Measurements from ENCODE around the gene LY6G6D. TPM values are rescaled to one million over a fixed set of nuclear protein-coding genes. Genes with fewer than 3 reads are reported as not detected.

Gene LY6G6D, protein sequence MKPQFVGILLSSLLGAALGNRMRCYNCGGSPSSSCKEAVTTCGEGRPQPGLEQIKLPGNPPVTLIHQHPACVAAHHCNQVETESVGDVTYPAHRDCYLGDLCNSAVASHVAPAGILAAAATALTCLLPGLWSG
- polyA plus RNA-seq (2013, experiment 1 of 2; ENCODE audit: insufficient read length) = not detected
- polyA plus RNA-seq (2013, experiment 2 of 2; ENCODE audit: insufficient read length) = not detected

DNA sequence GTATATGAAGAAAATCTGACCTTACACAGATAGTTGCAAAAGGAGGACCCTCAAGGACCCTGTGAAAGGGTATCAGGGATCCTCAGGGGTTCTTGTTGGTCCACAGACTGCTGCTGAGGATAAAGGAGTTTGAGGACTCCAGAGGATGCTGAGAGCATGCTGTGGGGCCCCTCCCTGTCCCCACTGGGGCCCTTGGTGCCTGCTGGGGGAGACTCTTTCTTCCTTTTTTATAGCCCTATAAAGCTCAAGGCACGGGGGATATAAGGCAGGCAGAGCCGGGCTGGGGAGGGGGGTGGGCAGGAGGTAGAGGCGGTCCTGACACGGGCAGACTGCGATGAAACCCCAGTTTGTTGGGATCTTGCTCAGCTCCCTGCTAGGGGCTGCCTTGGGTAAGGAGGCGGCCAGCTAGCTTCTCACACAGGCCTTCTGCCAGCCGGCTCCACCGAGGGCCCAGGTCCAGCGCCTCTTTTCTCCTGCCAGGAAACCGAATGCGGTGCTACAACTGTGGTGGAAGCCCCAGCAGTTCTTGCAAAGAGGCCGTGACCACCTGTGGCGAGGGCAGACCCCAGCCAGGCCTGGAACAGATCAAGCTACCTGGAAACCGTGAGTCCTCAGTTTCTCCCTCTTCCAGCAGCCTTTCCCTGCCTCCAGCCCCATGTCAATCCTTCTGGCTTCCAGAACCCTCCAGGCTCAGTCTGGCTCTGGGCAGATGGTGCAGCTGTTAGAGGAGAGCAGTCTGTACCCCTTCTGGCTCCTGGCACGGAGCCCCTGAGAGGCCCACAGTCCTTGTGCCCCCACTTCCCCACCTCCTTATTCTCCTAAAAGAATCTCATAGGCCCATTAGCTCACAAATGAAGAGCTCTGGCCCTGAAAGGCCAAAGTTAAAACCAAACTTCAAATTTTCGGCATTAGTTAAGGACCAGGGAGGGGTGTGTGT lies at the start of gene LY6G6D:
LY6G6D (plus strand) TSS at position 327 of the 937 bp plus-strand sequence; CDS start at position 335, 8 bp downstream.
- DNase-seq = no peak

DNA sequence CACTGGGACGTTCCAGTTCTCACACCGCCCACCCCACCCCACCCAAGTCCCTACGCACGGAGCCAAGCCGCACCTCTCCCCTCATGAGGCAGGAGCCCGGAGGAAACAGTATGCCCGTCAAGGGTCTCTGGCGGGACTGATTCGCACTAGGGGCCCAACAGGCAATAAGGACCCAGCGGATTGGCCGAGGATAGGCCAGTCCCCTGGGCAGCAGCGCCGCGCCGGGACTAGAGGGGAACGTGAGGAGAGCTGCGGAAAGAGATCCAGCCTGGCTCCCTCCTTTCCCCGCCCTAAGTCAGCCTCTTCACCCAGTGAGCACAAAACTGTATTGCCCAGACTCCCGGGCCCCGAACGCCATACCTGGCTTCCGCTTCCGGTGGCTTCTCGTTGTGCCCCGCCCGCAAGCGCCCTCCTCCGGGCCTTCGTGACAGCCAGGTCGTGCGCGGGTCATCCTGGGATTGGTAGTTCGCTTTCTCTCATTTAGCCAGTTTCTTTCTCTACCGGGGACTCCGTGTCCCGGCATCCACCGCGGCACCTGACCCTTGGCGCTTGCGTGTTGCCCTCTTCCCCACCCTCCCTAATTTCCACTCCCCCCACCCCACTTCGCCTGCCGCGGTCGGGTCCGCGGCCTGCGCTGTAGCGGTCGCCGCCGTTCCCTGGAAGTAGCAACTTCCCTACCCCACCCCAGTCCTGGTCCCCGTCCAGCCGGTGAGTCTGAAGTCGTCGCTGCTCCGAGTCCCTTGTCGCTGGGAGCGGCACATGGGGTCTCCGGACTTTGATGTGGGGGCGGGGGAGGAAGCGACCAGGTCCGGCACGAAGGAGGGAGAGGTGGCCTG lies 49.4 kb upstream of the LY6G6D start, which contains the start of gene CSNK2B:
CSNK2B (plus strand) TSS at position 580 of the 836 bp plus-strand sequence. CDS start 752 bp downstream, outside the sequence.
- DNase-seq = peak; percentile 98

DNA sequence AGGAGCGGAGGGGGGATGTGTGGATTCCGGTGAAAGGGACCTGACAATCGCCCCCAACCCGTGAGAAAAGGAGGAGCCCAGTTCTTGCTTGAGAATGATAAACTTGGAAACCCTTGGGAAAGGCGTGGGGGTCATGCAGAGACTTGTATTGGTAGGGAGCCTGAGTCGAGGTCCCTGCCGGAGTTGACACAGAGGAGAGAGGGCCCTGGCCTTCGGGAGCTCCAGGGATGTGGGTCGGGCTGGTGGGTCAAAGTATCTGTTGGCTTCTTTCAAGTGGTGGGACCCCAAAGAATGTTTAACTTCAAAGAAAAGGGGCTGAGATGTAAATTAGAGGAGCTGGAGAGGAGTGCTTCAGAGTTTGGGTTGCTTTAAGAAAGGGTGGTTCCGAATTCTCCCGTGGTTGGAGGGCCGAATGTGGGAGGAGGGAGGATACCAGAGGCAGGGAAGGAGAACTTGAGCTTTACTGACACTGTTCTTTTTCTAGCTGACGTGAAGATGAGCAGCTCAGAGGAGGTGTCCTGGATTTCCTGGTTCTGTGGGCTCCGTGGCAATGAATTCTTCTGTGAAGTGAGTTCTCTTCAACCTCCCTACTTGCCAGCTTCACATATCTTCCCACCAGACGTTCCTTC lies 48.7 kb upstream of the LY6G6D start:
- DNase-seq = no peak

DNA sequence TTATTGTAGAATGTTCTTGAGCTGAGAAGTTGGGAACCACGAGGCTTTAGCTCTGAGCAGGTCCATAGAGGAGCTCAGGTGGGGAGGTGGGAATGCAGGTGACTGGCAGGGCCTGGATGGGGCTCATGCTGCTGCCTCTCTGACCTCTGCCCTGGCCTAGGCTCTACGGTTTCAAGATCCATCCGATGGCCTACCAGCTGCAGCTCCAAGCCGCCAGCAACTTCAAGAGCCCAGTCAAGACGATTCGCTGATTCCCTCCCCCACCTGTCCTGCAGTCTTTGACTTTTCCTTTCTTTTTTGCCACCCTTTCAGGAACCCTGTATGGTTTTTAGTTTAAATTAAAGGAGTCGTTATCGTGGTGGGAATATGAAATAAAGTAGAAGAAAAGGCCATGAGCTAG lies 45.5 kb upstream of the LY6G6D start, which contains the start of gene LY6G5B:
LY6G5B (plus strand) TSS at position 301 of the 400 bp plus-strand sequence. CDS start 975 bp downstream, outside the sequence.
- no peak for DNase-seq

DNA sequence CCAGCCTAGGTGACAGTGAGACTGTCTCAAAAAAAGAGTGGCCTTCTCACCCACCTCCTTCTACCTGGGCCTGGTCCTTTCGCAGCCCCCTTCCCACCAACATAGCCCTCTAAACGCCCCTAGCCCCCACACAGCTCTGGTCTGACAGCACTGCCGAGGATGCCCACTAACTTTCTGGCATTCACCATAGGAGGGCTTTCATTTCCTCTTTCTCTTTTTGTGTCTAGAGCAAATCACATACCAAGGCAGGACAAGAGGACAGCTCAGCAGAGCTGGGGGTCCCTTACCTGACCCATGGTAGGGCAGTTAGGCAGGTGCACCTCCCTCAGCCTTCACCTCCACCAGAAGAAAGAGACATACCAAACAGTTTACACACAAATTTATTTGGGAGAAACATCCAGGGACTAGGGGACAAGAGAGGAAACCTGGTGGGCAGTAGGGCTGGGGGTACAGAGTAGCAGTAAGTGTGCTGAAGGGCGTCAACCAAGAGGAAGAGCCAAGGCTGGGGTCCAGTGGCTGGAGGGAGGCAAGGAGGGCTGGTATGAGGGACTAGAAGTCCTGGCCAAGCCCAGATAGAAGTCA lies 38.7 kb upstream of the LY6G6D start:
- DNase-seq = no peak

DNA sequence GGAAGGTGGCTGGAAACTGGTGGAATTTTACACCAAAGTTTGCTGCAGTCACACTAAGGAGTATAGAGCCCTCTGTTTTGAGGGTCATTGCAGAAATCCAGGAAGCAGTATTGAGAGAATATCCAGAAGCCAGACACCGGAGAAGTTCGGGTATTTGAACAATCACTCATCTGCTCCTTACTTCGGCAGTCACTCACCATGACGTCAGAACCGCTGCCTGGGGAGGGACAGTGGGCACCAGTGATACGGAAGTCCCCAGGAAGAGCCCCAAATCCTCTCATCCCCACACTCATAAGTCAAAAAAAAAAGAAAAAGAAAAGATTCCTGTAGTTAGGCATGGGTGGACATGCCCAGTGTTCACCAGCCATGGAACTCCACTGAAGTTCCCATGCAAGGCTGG lies 38.2 kb upstream of the LY6G6D start:
- DNase-seq = no peak

DNA sequence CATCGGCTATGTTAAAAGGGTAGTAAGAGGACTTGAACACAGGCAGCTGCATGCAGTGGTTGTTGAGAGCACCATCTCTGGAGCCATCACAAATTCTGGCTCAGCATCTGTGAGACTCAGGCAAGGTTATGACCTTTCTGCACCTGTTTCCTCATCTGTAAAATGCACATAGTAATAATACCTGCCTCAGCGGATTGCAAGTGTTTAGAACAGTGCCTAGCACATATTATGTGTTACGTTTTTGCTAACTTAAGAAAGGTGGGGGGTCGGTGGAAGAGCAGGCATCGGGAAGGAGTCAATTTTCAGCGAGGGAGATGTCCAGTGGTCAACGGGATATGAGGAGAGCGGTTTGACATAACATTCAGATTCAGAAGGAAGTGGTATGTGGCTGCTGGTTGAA lies 37.2 kb upstream of the LY6G6D start:
- no peak for DNase-seq

DNA sequence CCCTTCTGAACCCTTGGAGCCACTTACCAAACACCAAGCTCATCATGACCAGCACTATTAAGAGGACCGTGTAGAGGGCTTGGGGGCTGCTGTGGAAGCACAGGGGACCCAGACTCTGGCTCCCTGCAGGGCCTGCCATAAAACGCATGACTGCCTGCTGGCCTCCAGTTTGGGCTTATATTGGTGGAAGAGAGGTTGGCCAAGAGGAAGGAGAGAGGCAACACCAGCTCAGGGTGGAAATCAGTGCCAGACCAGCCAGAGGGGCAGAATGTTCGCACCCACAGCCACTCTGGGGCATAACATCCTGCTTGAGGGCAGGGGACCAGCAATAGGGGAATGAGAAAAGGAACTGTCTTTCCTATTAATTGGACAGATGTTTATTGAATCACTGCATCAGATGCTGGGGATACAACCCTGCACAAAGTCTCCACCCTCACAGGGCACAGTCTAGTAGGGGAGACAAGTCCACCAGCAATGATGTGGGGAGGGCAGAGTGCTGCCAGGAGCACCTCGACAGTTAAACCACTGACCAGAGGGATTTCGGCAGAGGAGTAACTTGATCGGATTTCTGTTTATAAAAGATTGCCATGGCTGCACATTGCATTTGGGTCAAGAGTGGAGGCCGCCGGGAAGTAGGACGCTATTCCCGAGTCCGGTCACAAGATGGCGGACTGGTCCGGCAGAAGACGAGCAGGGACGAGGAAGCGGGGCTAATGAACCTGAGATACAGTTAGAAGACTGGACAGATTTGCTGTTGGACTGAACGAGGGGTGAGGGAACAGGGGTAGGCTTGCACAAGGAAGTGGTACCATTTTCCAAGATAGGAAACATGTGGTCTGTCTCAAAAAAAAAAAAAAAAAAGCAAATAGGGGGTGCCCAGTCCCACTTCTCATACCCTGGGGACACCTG lies 34.7 kb upstream of the LY6G6D start, which contains the start of gene LY6G5C:
LY6G5C (minus strand) TSS at position 842 of the 909 bp plus-strand sequence; CDS start at position 148, 694 bp downstream.
- peak; percentile 83 for DNase-seq

DNA sequence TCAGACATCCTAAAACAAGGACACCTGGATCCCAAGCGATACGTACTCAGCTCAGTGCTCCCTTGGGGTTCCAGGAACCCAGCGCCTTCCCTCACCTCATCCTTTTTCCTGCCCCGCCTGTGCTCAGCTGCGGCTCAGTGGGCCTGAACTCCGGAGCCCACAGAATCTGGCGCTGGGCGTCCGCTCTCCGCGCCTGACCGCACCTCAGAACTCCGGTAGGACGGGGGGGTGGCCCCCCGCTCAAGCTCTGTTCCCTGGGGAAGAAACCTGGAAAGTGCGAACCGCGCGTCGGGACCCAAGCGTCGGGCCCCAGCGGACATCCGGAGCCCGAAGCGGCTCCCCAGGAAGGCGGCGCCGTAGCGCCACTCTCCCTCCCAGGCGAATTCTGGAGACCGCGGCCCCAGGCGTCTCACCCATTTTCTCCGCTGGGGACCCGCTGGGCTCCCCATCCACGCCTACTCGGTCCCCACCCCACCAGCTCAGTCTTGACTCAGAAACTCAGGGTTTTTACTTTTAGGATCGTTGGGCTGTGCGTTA lies 33.9 kb upstream of the LY6G6D start:
- DNase-seq = peak; percentile 42

DNA sequence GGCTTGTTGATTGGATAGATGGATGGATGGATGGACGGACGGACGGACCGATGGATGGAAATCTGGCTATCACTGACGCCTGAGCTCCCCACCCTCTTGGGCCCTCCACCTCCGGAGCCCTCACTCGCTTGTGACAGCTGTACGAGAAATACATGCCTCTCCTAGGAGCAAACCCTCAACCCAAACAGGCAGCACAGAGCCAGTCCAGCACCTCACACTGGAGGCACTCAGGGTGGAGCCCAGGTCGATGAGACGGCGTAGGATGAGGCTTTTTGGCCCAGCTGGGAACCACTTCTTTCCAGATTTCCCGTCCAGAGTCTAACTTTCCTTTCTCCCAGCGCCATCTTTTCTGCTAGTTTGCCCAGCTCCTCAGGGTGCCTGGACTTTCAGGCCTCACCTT lies 31.6 kb upstream of the LY6G6D start:
- no peak for DNase-seq

DNA sequence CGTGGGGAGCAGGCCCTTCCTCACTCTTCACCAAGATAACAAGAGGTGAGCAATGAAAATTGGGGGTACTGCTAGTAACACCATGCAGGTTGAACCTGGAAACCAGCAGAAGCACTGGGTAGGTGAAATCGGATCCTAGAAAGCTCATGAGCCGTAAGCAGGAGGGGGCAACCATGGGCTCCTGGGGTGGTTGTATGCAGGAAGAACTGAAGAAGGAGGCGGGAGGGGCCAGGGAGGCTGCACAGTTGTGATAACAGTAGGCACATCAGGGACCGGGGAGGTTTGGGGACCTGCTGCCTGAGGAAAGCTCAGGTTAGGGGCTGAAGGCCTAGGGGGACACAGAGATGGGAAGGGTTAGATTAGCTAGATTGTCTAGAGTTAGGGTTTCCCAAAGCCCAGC lies 28.7 kb upstream of the LY6G6D start:
- no peak for DNase-seq

DNA sequence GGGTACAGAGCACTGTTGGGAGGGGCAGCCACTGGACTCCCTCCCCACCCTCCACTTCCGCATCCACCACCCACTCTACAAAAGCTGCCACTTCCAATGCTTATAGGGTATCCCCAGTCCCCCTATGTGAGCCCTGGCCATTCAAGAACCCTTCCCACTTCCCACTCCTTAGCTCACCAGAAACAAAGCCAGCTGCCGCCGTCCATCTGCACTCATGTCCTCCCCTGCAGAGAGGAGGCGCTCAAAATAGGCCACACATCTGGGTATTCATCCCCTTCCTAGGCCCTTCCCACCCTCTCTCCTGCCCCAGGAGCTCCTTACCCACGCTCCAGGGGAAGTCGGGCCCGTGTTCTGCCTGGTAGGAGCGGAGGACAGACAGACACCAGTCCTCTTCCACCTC lies 27.8 kb upstream of the LY6G6D start:
- DNase-seq = no peak

DNA sequence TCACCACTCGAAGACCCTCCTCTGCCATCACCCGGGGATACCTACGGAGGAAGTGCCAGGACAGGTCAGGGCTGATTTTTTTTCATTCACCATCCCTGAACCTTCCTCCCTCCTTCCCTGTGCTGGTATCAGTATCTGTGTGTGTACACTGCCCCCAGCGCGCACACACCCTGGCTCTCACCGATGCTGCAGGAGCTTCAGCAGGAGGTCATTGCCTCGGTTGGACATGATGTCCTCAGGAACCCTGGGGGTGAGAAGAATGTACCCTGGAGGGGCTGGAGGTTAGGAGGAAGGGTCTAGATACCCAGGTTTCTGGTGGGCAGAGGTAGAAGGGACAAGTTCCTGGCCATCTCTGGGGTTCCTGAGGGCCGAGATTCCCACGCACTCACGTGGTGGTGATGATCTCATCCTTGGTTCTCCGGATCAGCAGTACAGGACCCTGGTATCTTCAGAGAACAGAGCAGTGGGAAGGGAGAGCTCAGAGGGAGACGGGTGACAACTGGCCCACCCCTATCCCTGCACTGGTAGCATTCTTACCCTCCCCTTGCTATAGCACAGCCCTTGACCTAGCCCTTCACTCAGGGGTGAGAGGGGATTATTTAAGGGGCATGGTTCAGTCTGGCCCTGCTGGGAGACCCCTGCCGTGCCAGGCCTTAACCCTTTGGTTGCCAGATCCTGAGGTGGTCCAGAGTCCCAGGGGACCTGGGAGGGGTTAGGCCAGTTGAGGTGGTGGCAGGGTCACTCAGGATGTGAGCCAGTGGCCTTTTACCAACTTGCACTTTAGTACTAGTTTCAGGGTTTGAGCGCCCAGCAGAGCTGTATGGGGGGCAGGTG lies 27.1 kb upstream of the LY6G6D start:
- no peak for DNase-seq

DNA sequence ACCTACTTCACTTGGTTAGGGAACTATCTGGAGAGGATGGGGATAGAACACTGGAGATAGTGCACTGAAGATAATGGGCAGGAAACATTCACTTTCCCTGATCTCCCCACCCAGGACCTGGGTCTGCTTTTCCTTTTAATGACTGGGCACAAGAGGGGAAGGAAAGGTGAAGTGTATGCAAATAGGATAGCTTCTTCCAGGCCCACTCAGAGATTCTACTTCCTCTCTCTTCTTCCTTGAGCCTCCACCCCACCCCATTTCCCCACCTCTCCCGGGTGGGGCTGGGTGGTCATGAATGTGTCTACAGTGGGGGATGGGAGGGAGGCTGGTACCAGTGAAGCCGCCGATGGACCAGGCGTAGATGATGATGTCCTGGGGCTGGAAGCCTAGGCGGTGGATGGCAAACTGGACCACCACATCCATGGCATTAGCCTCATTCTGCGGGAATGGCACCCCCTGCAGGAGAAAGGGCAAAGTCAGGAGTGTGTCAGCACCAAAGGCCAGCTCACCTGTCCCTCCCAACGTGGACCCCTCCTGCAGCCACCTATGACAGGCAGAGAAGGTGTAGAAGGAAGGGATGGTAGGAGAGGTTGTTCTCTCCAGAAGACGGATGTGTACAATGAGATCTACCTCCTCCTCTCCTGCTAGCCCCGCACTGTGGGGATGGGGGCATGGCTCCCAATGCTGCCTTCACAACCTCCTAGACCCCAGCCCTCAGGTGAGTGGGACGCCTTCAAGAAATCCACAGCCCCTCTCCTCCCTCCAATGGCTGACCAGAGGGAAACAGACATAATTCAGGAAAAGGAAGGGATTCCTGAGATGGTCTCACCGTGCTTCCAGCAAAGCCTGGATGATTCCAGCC lies 25.7 kb upstream of the LY6G6D start:
- DNase-seq = no peak

DNA sequence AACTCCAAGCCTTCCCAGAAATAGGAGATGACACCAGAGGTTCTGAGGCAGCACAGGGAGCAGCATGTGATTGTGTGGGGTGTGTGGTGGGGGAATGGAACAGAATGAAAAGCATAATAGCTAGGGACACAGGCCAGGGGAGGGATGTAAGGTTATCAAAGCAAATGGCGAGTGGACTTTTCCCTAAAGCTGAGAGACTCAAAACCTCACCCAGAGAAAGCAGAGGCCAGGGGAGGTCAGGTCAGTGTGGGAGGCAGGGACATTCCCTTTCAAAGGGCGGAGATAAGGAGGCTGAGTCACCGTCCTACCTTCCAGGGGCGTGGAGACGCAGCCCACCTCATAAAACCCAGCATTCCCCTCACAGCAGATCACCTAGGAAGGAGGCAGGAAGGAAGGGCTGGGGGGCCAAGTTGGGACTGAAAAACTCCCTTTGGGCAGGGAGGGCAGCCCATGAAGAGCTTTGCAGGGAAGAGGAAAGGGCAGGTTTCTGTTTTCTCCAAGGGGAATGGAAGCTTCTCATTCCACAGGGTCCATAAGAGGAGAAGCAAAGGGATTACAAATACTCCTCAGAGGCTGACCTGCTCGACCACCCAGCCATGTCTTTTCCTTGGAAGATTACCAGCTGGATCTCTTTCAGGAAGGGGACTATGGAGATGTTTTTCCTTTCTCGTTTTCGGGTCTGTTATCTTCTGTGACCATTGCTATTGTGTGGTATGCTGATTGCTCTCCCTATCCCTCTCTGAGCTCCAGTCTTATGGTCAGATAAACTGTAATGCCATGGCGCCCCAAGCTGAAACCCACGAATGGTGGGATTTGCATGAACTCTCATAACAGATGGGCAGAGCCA lies 24.7 kb upstream of the LY6G6D start:
- DNase-seq = no peak

DNA sequence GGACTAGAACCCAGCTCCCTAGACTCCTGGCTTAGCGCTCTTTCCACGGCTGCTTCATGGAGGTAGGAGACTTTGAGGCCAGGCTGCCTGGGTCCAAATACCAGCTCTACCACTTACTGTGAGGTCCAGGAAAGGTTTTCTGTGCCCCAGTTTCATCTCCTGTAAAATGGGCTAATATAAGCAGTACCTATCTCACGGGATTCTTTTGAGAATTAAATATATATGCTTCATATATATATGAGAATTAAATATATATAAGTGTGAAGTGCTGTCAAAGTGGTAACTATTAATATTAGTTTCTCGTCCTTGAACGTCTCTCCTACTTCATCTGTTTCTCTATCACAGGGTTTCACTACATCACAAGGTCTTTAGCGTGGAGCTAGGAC lies 24.1 kb upstream of the LY6G6D start:
- DNase-seq = no peak

DNA sequence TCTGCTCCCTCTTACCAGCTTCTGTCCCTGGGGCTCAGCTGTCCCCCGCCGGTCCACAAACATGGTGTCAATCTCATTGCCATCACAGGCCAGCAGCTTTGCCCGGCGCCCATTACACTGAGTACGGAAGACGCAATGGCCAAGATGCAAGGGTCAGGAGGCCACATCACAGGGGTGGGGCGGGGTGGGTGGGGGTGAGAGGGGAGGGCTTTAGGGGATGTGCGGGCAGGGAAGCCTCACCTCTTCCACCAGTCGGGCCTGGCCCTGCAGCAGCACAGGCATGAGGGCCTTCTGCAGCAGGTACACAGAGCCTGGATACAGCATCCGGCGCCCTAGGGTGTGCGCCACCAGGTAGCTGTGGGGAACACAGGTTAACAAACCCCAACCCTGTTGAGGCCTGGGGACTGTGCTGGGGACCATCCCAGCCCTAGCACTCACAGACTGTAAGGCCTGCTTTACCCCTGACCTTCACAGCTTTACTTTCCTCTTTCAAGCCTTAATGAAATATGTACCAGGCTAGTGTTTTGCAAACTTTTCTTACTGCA lies 23.5 kb upstream of the LY6G6D start:
- no peak for DNase-seq
